Osteocyte (in vitro differentiated cells): ENCODE data around the gene RALGPS2. TPM values are rescaled to one million over a fixed set of nuclear protein-coding genes. Genes with fewer than 3 reads are reported as not detected.

Source experiments
- DNase-seq: peaks from one replicate; pipeline ENCODE4 v3.0.0; 2021; ENCODE audit warnings: mixed read lengths; ENCODE audit not compliant: unreplicated experiment; ENCODE audit errors: extremely low spot score
- H3K27ac Mint-ChIP-seq: one replicate; pipeline ENCODE4 v1.8.0; 2021; ENCODE audit warnings: mild to moderate bottlenecking, mixed read lengths; ENCODE audit not compliant: unreplicated experiment
- H3K27me3 Mint-ChIP-seq: one replicate; pipeline ENCODE4 v1.8.0; 2021; ENCODE audit warnings: mixed read lengths; ENCODE audit not compliant: unreplicated experiment
- H3K36me3 Mint-ChIP-seq: one replicate; pipeline ENCODE4 v1.8.0; 2021; ENCODE audit warnings: mixed read lengths; ENCODE audit not compliant: unreplicated experiment
- H3K4me1 Mint-ChIP-seq: one replicate; pipeline ENCODE4 v1.8.0; 2021; ENCODE audit warnings: mixed read lengths; ENCODE audit not compliant: unreplicated experiment
- H3K4me3 Mint-ChIP-seq: one replicate; pipeline ENCODE4 v1.8.0; 2021; ENCODE audit warnings: mild to moderate bottlenecking, moderate library complexity, mixed read lengths; ENCODE audit not compliant: unreplicated experiment
- H3K9me3 Mint-ChIP-seq: one replicate; pipeline ENCODE4 v1.8.0; 2021; ENCODE audit warnings: mixed read lengths; ENCODE audit not compliant: unreplicated experiment
- CTCF ChIP-seq: fragments of 200-600 bp; sonication (generic); IDR thresholded peaks from 2 replicates; pipeline ENCODE4 v1.5.0; 2021; ENCODE audit warnings: antibody characterized with exemption, mild to moderate bottlenecking, moderate library complexity
- total RNA-seq: library from RNA; stranded (reverse); gene quantifications from 2 replicates; pipeline ENCODE4 v1.2.1, GENCODE V29; 2021

RALGPS2 gene
- total RNA-seq, 1 donor from 2014 or later = 6.5 TPM

- no peaks in the 10 kb centered on the region for H3K27me3 Mint-ChIP-seq
- peaks cover 14% of the 10 kb centered on the region for H3K4me1 Mint-ChIP-seq
- no peak overlapping the region for H3K27ac Mint-ChIP-seq
- H3K9me3 Mint-ChIP-seq = no peaks in the 10 kb centered on the region
- TF ChIP-seq CTCF = no peak
- H3K36me3 Mint-ChIP-seq = no peaks in the 10 kb centered on the region
- H3K4me3 Mint-ChIP-seq = no peak overlapping the region
- no peak for DNase-seq
Measured at GRCh38 chr1:178849918-178850317, 124.9 kb downstream of the RALGPS2 start.

- Mint-ChIP-seq H3K27me3 (no peaks in the 10 kb centered on the region), H3K27ac (no peak overlapping the region), H3K4me1 (no peaks in the 10 kb centered on the region), H3K9me3 (no peaks in the 10 kb centered on the region), H3K36me3 (peaks cover 2% of the 10 kb centered on the region), H3K4me3 (no peak overlapping the region)
- no peak for DNase-seq
- no peak for TF ChIP-seq CTCF
Measured at GRCh38 chr1:178857126-178857525, 132.1 kb downstream of the RALGPS2 start.

GRCh38 chr1:178862416-178862815 lies 137.4 kb downstream of the RALGPS2 start:
- no peak overlapping the region for H3K27ac Mint-ChIP-seq
- H3K4me3 Mint-ChIP-seq = no peak overlapping the region
- H3K36me3 Mint-ChIP-seq = peaks cover 2% of the 10 kb centered on the region
- no peaks in the 10 kb centered on the region for H3K9me3 Mint-ChIP-seq
- no peak for TF ChIP-seq CTCF
- H3K4me1 Mint-ChIP-seq = peaks cover 2% of the 10 kb centered on the region
- DNase-seq = no peak
- H3K27me3 Mint-ChIP-seq = no peaks in the 10 kb centered on the region

GRCh38 chr1:178862864-178863263 lies 137.8 kb downstream of the RALGPS2 start:
- Mint-ChIP-seq H3K36me3 (peaks cover 2% of the 10 kb centered on the region), H3K27me3 (no peaks in the 10 kb centered on the region), H3K4me1 (peaks cover 6% of the 10 kb centered on the region), H3K27ac (no peak overlapping the region), H3K4me3 (no peak overlapping the region), H3K9me3 (no peaks in the 10 kb centered on the region)
- no peak for DNase-seq
- TF ChIP-seq CTCF = no peak

- Mint-ChIP-seq H3K4me3 (no peak overlapping the region), H3K4me1 (peaks cover 12% of the 10 kb centered on the region), H3K36me3 (no peaks in the 10 kb centered on the region), H3K9me3 (no peaks in the 10 kb centered on the region), H3K27me3 (no peaks in the 10 kb centered on the region), H3K27ac (no peak overlapping the region)
- no peak for DNase-seq
- no peak for TF ChIP-seq CTCF
Measured at GRCh38 chr1:178864326-178864725, 139.3 kb downstream of the RALGPS2 start.
